NB4 (cell line): ENCODE results near the gene LIFR.
A peak's percentile ranks its signal among the peaks of the same experiment; 100 is the strongest.

Source experiments
- DNase-seq: peaks from one replicate; pipeline ENCODE4 v3.0.0; 2010; ENCODE audit warnings: low read depth
- H3K4me3 ChIP-seq: one replicate; pipeline ENCODE4 v1.5.1; 2011; ENCODE audit warnings: mild to moderate bottlenecking, low read depth, low read length, moderate library complexity
- CTCF ChIP-seq: IDR thresholded peaks from one replicate; pipeline ENCODE4 v1.5.1; 2012; ENCODE audit warnings: low read depth, low read length
- MAX ChIP-seq: IDR thresholded peaks from 2 replicates; pipeline ENCODE4 v1.6.1; 2011; ENCODE audit warnings: low read depth, low read length
- MYC ChIP-seq: IDR thresholded peaks from 2 replicates; pipeline ENCODE4 v1.6.1; 2011; ENCODE audit warnings: low read depth, low read length
- POLR2A ChIP-seq: IDR thresholded peaks from 2 replicates; pipeline ENCODE4 v1.6.1; 2011; ENCODE audit warnings: mild to moderate bottlenecking; ENCODE audit not compliant: insufficient read length; ENCODE audit errors: extremely low read depth

The LIFR gene

GRCh38 chr5:38563624-38564023, 7.2 kb upstream of the LIFR start:
- no peak overlapping the region for H3K4me3 ChIP-seq
- TF ChIP-seq CTCF (no peak), POLR2A (no peak), MYC (no peak), MAX (no peak)
- no peak for DNase-seq

GRCh38 chr5:38562444-38563210, 6.2 kb upstream of the LIFR start:
- no peak for DNase-seq
- H3K4me3 ChIP-seq = no peak overlapping the region
- TF ChIP-seq POLR2A (no peak), MYC (no peak), CTCF (no peak), MAX (no peak)

GRCh38 chr5:38559428-38559827, 3.0 kb upstream of the LIFR start:
- DNase-seq = no peak
- H3K4me3 ChIP-seq = no peak overlapping the region
- no peak for TF ChIP-seq MYC
- no peak for TF ChIP-seq MAX
- TF ChIP-seq POLR2A = no peak
- no peak for TF ChIP-seq CTCF

GRCh38 chr5:38557792-38558191, 1.3 kb upstream of the LIFR start:
- H3K4me3 ChIP-seq = no peak overlapping the region

GRCh38 chr5:38557308-38557710, 863 bp upstream of the LIFR start:
- H3K4me3 ChIP-seq = peak overlapping the region; percentile 30
- no peak for DNase-seq
- TF ChIP-seq MAX = no peak
- no peak for TF ChIP-seq CTCF
- TF ChIP-seq POLR2A = no peak
- TF ChIP-seq MYC = no peak

More at GRCh38 chr5:38557792-38558191, 1.3 kb upstream of the LIFR start:
- DNase-seq = no peak
- TF ChIP-seq CTCF (no peak), POLR2A (no peak), MAX (no peak), MYC (no peak)
